AG04449 (cell line): ENCODE data around the gene ARFGEF3.
"Not testable (repeated sequence)": the region's sequence is repeated elsewhere in the genome, so short reads cannot be mapped to it uniquely, and the experiment has no call there.

Experiments
- CTCF ChIA-PET: fragments of 350-600 bp; formaldehyde crosslinking; extraction: SDS; loops from one replicate; lab custom pipeline; 2021; ENCODE audit warnings: antibody characterized with exemption; lab: Yijun Ruan, JAX
- POLR2A ChIA-PET: fragments of 400-600, 350-600 bp; formaldehyde crosslinking; extraction: SDS; loops from one replicate; lab custom pipeline; 2020; ENCODE audit warnings: antibody characterized with exemption, inconsistent platforms; lab: Yijun Ruan, JAX
- DNase-seq: peaks from one replicate; pipeline ENCODE4 v3.0.0-alpha.2; 2010; ENCODE audit warnings: low read depth, low spot score
- H3K4me3 ChIP-seq: 2 replicates; pipeline ENCODE4 v1.5.1; 2011; ENCODE audit warnings: low read depth, mild to moderate bottlenecking, control low read depth, low read length
- TF ChIP-seq, protein P1 (sequence below): IDR thresholded peaks from one replicate; pipeline ENCODE4 v1.5.1; 2011; ENCODE audit warnings: mild to moderate bottlenecking, moderate library complexity, low read length, control low read depth, inconsistent platforms; ENCODE audit not compliant: insufficient read depth; ENCODE audit errors: missing control alignments

ARFGEF3 gene

DNA sequence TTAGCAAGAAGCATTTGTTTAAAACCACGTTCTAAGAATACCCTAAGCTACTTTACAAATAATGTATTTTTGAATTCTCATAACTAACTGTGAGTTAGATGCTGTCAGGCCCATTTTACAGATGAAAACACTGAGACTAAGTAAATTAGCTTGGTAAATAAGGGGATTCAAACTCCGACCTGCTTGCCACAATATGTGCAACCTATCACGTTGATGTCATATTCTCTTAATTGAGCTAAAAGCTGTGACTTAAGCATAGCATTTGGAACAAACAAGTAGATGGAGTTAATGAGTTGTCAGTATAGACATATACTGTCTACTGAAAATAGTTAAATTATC lies 45.1 kb upstream of the ARFGEF3 start:
- POLR2A ChIA-PET = no interaction called here
- TF ChIP-seq, protein P1, sequence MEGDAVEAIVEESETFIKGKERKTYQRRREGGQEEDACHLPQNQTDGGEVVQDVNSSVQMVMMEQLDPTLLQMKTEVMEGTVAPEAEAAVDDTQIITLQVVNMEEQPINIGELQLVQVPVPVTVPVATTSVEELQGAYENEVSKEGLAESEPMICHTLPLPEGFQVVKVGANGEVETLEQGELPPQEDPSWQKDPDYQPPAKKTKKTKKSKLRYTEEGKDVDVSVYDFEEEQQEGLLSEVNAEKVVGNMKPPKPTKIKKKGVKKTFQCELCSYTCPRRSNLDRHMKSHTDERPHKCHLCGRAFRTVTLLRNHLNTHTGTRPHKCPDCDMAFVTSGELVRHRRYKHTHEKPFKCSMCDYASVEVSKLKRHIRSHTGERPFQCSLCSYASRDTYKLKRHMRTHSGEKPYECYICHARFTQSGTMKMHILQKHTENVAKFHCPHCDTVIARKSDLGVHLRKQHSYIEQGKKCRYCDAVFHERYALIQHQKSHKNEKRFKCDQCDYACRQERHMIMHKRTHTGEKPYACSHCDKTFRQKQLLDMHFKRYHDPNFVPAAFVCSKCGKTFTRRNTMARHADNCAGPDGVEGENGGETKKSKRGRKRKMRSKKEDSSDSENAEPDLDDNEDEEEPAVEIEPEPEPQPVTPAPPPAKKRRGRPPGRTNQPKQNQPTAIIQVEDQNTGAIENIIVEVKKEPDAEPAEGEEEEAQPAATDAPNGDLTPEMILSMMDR = no peak

DNA sequence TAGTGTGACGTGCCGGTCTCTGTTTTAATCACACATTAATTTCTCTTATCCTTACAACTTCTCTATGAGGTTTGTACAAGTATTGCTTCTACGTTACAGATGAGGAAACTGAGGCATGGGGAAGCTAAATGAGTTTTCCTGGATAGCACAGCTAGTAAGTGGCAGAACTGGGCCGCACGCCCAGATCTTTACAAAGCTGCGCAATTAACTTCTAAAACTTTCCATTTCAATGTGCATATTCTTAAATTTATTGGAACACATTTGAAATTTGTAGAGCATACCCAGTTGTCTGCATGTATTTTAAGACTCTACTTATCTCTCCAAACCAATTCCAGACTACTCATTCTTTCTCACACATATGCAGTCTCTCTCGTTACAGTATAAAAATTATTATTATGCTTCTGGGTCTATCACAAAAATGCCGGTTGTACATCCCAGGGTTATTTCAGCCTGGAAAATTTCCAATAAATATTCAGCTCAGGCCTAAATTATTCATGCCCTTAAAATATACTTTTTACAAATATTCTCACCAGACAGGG lies 44.3 kb upstream of the ARFGEF3 start:
- DNase-seq = no peak
- CTCF ChIA-PET = interaction anchor here (0.8 to 7.5 kb wide), 18 partner anchors 9 to 1247 kb away, joined by 3 to 120 read pairs (median 9); partner anchors contain the start of gene HEBP2
- H3K4me3 ChIP-seq = no peak overlapping the region
- POLR2A ChIA-PET = no interaction called here
- TF ChIP-seq, protein P1 = no peak

More for the DNA sequence above, 45.1 kb upstream of the ARFGEF3 start:
- no peak overlapping the region for H3K4me3 ChIP-seq
- DNase-seq = no peak
- CTCF ChIA-PET = interaction anchor here (0.6 to 7.5 kb wide), 39 partner anchors 8 to 1248 kb away, joined by 3 to 120 read pairs (median 4); partner anchors contain the start of gene HEBP2

DNA sequence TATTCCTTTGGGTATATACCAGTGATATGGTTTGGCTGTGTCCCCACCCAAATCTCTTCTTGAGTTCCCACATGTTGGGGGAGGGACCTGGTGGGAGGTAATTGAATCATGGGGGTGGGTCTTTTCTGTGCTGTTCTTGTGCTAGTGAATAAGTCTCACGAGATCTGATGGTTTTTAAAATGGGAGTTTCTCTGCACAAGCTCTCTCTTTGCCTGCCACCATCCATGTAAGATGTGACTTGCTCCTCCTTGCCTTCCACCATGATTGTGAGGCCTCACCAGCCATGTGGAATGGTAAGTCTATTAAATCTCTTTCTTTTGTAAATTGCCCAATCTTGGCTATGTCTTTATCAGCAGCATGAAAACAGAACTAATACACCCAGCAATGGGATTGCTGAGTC lies 42.5 kb upstream of the ARFGEF3 start:
- DNase-seq = not testable (repeated sequence)
- CTCF ChIA-PET = interaction anchor here (1.0 to 2.2 kb wide), 2 partner anchors 118 to 402 kb away, joined by 3 to 5 read pairs; no protein-coding TSS in a partner anchor

DNA sequence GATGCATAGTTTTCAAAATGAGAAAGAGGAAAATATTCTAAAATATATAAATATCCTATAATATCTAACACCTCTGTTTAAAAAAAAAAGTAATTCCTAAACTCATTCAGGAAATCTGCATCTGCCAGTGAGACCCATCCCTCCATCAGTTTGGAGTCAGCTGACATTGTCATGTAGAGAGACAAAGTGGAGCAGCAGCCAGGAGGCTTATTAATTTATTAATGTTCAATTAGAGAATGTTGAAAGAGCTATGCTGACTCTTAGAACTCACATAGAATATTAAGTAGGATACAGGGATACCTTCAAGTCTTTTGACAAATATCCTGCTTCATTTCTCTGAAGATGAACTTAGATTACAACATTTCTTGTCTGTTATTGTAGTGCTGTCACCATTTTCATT lies 41.8 kb upstream of the ARFGEF3 start:
- H3K4me3 ChIP-seq = no peak overlapping the region
- ChIA-PET CTCF (interaction anchor here (1.0 to 2.2 kb wide), 2 partner anchors 119 to 401 kb away, joined by 3 to 5 read pairs; no protein-coding TSS in a partner anchor), POLR2A (no interaction called here)
- no peak for DNase-seq
- TF ChIP-seq, protein P1 = no peak

More for the DNA sequence above, 42.5 kb upstream of the ARFGEF3 start:
- POLR2A ChIA-PET, H3K4me3 ChIP-seq: not testable (repeated sequence)

DNA sequence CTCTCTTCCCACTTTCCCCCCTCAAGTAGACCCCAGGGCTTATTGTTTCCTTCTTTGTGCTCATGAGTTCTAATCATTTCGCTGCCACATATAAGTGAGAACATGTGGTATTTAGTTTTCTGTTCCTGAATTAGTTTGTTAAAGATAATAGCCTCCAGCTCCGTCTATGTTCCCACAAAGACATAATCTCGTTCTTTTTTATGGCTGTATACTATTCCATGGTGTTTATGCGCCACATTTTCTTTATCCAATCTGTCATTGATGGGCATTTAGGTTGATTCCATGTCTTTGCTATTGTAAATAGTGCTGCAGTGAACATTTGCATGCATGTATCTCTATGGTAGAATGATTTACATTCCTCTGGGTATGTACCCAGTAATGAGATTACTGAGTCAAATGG lies 37.6 kb upstream of the ARFGEF3 start:
- no peak overlapping the region for H3K4me3 ChIP-seq
- CTCF ChIA-PET = interaction anchor here (2.3 kb wide), 1 partner anchor 8 kb away, joined by 10 read pairs; no protein-coding TSS in a partner anchor
- TF ChIP-seq, protein P1 = no peak
- POLR2A ChIA-PET = no interaction called here
- DNase-seq = no peak

DNA sequence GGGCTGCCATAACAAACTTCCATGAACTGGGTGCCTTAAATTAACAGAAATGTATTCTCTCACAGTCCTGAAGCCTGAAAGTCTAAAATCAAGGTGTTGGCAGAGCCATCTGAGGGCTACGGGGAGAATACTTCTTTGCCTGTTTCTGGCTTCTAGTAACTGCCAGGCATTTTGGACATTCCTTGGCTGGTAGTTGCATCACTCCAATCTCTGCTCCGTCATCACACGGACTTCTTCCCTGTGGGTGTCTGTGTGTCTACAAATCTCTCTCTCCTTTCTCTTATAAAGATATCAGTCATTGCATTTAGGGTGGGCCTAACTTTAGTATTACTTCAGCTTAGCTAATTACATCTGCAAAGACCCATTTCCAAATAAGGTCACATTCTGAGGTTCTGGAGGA lies 33.6 kb upstream of the ARFGEF3 start:
- CTCF ChIA-PET = no interaction called here
- TF ChIP-seq, protein P1 = no peak
- no peak overlapping the region for H3K4me3 ChIP-seq
- DNase-seq = no peak
- POLR2A ChIA-PET = no interaction called here

DNA sequence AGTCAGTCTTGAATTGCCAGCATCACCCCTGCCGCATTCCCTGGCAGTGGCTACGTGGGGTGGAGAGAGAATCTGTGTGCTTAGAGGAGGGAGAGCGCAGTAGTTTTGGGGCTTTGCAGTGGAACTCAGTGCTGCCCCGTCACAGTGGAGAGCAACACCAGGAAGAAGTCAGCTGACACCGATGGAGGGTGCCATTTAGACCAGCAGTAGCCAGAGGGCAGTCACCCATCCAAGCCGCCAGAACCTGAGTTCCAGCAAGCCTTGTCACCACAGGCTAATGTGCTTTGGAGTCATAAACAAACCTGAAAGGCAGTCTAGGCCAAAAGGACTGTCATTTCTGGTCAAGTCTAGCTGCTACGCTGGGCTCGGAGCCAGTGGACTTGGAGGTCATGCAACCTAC lies 32.5 kb upstream of the ARFGEF3 start:
- TF ChIP-seq, protein P1 = no peak
- no peak overlapping the region for H3K4me3 ChIP-seq
- POLR2A ChIA-PET = no interaction called here
- CTCF ChIA-PET = no interaction called here
- DNase-seq = no peak
